Dermis blood vessel endothelial cell (primary cell): ENCODE data around the gene MARCHF10. TPM values are rescaled to one million over a fixed set of nuclear protein-coding genes. Genes with fewer than 3 reads are reported as not detected.
A peak's percentile ranks its signal among the peaks of the same experiment; 100 is the strongest.
"Not testable (repeated sequence)": the region's sequence is repeated elsewhere in the genome, so short reads cannot be mapped to it uniquely, and the experiment has no call there.

Experiments
- DNase-seq: peaks from one replicate; pipeline ENCODE4 v3.0.0; 2010
- total RNA-seq: library from RNA; depleted of rRNA; stranded (reverse); fragments of >200 nt; gene quantifications from 2 replicates; pipeline ENCODE4 v1.2.3, GENCODE V29; 2014

MARCHF10 gene
- total RNA-seq: not detected in 2 replicates

- DNase-seq: no peak
These were observed at the start of gene MARCHF10 for GRCh38 chr17:62807812-62808575. Gene MARCHF10, minus strand, starts transcription at chr17:62808314. Its CDS starts 6,579 bp downstream, at chr17:62801735.

- DNase-seq: no peak
These were observed 49.4 kb upstream of the MARCHF10 start for GRCh38 chr17:62857526-62857925.

GRCh38 chr17:62856594-62856993 is 48.5 kb upstream of the MARCHF10 start:
- no peak for DNase-seq

- DNase-seq: no peak
These were observed 47.0 kb upstream of the MARCHF10 start for GRCh38 chr17:62855156-62855555.

GRCh38 chr17:62854098-62854680 is 46.1 kb upstream of the MARCHF10 start:
- no peak for DNase-seq

GRCh38 chr17:62852195-62852594 is 44.1 kb upstream of the MARCHF10 start:
- DNase-seq: no peak

- DNase-seq: not testable (repeated sequence)
These were observed 41.7 kb upstream of the MARCHF10 start for GRCh38 chr17:62849591-62850415.

- no peak for DNase-seq
These were observed 40.2 kb upstream of the MARCHF10 start for GRCh38 chr17:62848334-62848733.

- DNase-seq: no peak
These were observed 39.3 kb upstream of the MARCHF10 start for GRCh38 chr17:62847426-62847825.

GRCh38 chr17:62840871-62841270 is 32.8 kb upstream of the MARCHF10 start:
- no peak for DNase-seq

GRCh38 chr17:62833816-62834215 is 25.7 kb upstream of the MARCHF10 start:
- not testable (repeated sequence) for DNase-seq

- DNase-seq: no peak
These were observed 24.3 kb upstream of the MARCHF10 start for GRCh38 chr17:62832405-62832804.

- DNase-seq: not testable (repeated sequence)
These were observed 23.0 kb upstream of the MARCHF10 start for GRCh38 chr17:62831066-62831465.

- DNase-seq: no peak
These were observed 19.8 kb upstream of the MARCHF10 start for GRCh38 chr17:62827746-62828485.

GRCh38 chr17:62826956-62827355 is 18.8 kb upstream of the MARCHF10 start:
- no peak for DNase-seq

GRCh38 chr17:62825182-62825581 is 17.1 kb upstream of the MARCHF10 start:
- no peak for DNase-seq

GRCh38 chr17:62824290-62825131 is 16.4 kb upstream of the MARCHF10 start:
- peak; percentile 39 for DNase-seq

GRCh38 chr17:62823111-62823893 is 15.2 kb upstream of the MARCHF10 start:
- DNase-seq: no peak

GRCh38 chr17:62822080-62822904 is 14.2 kb upstream of the MARCHF10 start:
- no peak for DNase-seq
